GM18907 (cell line): ENCODE measurements around the gene NKPD1.
A peak's percentile ranks its signal among the peaks of the same experiment; 100 is the strongest.

Experiments used
- ATAC-seq: cut with Tn5 transposase; IDR thresholded peaks from one replicate; pipeline ENCODE4 v1.9.1; 2021; ENCODE audit warnings: mild to moderate bottlenecking, moderate library complexity; ENCODE audit not compliant: unreplicated experiment

Gene NKPD1

DNA sequence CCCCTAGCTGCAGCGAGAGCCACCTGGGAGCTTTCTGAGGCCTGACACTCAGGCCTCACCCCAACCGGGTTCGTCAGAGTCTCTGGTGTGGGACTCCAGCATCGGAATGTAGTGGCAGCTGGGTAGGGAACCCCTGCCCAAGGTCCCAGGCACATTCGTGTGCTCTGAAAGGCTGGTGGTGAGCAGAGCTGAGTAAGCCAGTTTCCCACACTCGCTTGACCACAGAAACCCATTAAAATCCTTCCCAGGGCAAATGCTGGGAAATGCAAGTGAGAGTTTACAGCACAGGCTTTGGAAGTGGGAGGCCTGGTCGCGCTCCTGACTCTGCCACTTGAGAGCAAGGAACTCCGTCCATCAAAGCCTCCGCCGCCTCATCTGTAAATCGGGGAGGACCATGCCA is 13.0 kb upstream of the NKPD1 start:
- no peak for ATAC-seq

GRCh38 chr19:45172611-45173208 is 11.9 kb upstream of the NKPD1 start:
- ATAC-seq = no peak

- no peak for ATAC-seq
These were observed 11.4 kb upstream of the NKPD1 start for GRCh38 chr19:45172173-45172572.

- no peak for ATAC-seq
These were observed 10.4 kb upstream of the NKPD1 start for GRCh38 chr19:45171211-45171623.

DNA sequence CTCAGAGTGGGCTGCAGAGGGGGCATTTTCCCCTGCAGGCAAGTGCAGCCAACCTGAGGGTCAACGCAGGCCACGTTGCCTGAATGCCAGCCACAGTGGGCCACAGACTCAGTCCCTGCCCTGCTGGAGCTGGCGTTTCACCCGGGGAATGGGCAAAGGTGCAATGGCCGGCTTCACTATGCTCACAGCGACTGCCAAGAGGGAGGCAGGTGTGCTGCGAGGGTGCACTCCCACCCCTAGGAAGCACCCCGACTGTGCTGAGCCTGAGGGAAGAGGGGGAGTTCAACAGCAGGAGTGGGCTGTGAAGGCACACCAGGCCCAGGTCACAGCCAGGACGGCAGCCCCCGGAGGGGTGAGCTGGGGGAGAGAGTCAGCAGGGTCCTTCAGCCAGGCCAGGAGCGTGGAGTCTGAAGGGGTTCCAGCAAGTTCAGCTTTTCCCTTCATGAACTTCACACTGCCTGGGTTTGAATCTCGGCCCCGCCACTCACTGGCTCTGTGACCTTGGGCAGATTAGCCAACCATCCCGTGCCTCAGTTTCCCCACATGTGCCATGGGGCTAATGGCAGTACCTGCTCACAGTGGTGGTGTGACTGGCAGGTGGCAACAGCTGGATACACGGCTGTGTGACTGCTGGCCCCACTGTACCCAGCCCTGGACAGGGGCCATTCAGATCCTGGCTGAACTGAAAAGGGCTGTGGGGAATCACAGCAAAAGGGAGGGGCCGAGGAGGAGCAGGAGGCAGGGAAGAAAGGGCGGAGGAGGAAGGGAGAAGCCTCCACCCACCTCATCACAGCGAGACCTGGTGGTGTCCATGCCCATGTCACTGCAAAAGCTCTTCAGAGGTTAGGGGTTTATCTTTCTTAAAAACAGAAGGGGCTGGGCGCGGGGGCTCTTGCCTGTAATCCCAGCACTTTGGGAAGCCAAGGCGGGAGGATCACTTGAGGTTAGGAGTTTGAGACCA is 9.6 kb upstream of the NKPD1 start:
- no peak for ATAC-seq

GRCh38 chr19:45169602-45170001 is 8.8 kb upstream of the NKPD1 start:
- no peak for ATAC-seq

- no peak for ATAC-seq
These were observed 8.1 kb upstream of the NKPD1 start for GRCh38 chr19:45168767-45169351.

DNA sequence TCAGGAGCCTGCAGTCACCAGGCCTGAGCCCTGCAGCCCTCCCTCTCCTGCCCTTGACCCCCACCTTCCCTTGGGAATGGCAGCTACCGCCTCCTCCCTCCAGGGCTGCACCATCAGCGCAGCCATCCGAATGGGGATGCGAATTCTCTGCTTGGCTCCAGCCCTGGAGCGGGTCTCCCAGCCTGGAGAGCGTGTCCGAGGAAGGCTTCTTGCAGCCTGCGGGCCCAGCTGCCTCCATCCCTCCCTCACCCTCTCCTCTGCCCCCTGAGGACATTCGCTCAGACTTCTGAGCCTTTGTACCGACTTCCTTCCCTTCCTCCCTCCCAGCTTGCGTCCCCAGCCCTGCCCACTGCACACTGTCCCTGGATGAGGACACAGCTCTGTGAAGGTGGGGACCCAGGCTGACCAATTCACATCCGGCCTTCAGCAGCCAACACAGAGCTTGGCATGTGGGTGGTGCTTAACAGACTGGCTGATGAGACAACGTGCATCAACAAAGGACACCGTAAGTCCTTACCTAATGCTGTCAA is 6.0 kb upstream of the NKPD1 start:
- ATAC-seq = no peak

GRCh38 chr19:45164577-45165335 is 4.0 kb upstream of the NKPD1 start:
- ATAC-seq = peak; percentile 73

DNA sequence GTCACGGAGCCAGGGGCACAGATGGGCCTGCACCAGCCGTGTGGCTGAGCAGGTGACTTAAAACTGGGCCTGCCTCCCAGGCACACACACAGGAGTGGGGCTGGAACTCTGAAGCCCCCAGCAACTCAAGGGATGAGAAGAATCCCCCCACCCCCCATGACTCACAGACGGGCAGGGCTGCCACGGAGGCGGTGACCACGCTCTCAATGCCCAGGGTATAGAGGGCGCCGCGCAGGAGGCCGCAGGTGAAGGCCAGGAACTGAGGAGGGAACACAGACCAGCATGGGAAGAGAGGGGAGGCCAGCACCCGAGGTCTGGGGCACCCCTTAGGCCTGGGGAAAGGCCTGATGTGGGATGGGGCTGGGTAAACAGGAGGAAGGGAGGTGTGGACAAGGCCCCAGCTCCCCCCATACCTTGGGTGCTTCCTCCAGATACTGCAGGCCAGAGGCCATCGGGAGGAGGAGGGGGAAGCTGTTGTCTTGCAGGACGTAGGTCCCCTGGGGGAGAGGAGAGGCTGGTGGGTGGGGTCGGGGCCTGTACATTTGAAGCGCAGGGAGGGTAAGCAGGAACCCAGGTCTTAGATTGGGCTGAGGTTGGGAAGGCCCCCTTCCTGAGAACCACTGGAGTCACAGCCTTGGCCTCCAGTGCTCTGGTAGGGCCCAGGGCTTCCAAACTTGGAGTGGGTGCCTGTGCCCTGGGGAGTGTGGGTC is 3.1 kb upstream of the NKPD1 start:
- ATAC-seq = peak; percentile 17

DNA sequence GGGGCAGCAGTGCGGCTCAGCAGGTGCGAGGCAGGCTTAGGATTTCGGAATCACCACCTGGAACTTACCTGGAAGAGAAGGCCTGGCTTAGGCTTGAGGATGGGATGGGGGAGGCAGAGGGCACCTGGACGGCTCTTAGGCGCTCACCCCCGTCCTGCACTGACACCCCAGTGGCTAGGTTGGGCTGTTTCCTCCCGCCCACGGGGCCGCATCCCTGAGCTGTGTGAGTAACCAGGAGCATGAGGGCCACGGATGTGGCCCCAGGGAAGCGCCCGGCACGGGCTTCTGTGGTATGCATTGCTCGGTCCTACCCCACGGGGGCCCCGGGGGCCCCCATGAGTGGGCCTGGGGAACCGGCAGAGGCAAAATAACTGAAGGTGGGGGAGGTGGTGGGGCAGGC is 2.4 kb upstream of the NKPD1 start:
- ATAC-seq = no peak

- ATAC-seq = no peak
These were observed 1.9 kb upstream of the NKPD1 start for GRCh38 chr19:45162608-45163143.

- no peak for ATAC-seq
These were observed 1.2 kb upstream of the NKPD1 start for GRCh38 chr19:45161738-45162607.

- ATAC-seq = no peak
These were observed 834 bp downstream of the NKPD1 start for GRCh38 chr19:45159971-45160324.

DNA sequence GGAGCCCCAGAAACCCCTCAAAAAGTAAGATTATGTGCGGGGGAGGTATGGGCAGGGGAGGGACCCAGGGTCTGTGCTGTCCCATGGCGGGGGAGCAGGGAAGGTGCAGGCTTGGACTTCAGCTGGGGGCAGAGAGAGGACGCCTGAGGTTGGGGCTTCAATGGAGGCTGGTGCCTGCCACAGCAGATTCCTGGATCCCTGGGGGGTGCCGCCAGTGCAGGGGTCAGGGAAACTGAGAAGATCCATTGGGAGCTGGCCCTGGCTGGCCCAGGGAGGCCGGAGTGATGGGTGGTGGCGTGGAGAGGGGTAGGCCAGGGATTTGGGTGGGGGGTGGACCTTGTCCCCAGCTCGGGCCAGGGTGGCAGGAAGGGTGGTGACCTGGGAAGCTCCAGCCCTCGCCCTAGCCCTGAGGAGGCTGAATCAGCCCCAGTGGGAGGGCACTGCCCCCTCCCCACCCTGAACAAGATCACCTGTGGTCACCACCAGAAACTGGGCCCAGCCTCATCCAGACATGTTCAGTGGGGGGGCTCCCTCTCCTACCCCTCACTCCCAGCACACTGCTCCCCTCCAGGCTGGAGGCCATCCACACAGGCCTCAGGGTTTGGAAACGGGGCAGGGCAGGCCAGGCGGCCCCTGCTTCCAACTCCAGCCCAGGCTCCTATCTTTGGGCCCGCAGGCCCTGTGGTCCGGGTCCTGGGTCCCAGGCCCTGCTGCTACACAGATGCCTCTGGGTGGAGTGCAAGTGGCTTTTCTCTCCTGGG is 1.4 kb downstream of the NKPD1 start:
- ATAC-seq = no peak

DNA sequence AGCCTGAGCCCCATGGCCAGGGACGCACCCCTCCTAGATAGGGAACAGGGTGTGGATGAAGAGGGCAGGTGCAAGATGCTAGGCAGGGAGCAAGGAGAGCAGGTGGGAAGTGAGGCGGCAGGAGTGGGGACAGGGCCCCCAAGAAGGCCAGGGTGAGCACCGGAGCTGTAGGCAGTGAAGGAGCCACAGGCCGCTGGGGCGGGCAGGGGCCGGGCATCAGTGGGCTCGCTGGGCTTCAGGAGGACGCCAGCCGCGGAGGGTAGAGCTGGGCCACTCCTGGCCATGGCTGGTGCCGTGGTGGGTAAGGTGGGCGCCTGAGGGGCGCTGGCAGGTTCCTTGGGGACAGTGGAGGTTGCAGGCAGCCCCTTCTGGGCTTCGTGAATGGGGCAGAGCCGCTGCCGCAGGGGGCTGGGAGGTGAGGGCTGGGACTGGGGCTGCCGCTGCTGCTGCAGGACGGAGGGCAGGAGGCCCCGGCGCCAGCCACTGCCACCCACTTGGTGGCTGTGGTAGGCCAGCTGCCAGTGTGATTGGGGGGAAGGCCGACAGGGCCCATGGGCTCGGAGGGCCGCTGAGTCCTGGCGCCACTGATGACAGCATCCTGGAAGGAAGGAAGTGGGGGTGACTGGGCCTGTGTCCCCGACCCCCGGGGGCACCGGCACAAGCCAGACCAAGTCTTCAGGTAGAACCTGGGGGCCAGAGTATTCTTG is 2.1 kb downstream of the NKPD1 start:
- no peak for ATAC-seq

DNA sequence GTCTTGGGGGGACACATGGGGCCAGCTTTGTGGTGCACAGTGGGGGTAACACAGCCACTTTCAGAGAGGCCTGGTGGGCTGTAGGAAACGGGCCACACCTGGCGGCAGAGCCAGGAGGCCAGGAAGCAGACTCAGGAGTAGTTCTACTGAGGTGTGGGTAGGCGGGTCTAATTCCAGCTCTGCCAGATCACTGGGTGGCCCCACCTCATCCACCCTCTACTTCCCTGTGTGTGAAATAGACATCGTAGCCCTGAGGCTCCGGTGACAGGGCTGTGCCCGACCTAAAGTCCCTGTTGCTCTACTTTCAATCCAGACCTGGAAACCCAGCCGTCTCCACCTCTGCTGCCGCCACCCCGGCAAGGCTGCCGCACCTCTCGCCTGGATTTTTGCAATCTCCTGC is 4.0 kb downstream of the NKPD1 start:
- no peak for ATAC-seq
